Trophoblast cell (in vitro differentiated cells and primary cell): ENCODE measurements around the gene GLI2.

Experiments used
- DNase-seq, 2 donors: peaks; one replicate each; pipeline ENCODE4 v3.0.0-alpha.2; 2016
- H2AFZ ChIP-seq: 2 replicates; pipeline ENCODE4 v1.6.1; 2013; ENCODE audit warnings: low read length, moderate library complexity, mild to moderate bottlenecking; ENCODE audit not compliant: insufficient read depth, poor library complexity
- H2AK5ac ChIP-seq: 2 replicates; pipeline ENCODE4 v1.6.1; 2013; ENCODE audit warnings: mild to moderate bottlenecking, low read length
- H2BK120ac ChIP-seq: 2 replicates; pipeline ENCODE4 v1.6.1; 2013; ENCODE audit warnings: low read length, mild to moderate bottlenecking, moderate library complexity; ENCODE audit not compliant: insufficient read depth, poor library complexity
- H2BK12ac ChIP-seq: 2 replicates; pipeline ENCODE4 v1.6.1; 2013; ENCODE audit warnings: mild to moderate bottlenecking, low read length, moderate library complexity
- H2BK5ac ChIP-seq: 2 replicates; pipeline ENCODE4 v1.6.1; 2013; ENCODE audit warnings: low read length, low read depth, moderate library complexity, mild to moderate bottlenecking; ENCODE audit not compliant: poor library complexity
- H3K14ac ChIP-seq: 2 replicates; pipeline ENCODE4 v1.6.1; 2013; ENCODE audit warnings: mild to moderate bottlenecking, low read length
- H3K18ac ChIP-seq: 2 replicates; pipeline ENCODE4 v1.6.1; 2013; ENCODE audit warnings: mild to moderate bottlenecking, low read length
- H3K23ac ChIP-seq: 2 replicates; pipeline ENCODE4 v1.6.1; 2013; ENCODE audit warnings: low read length
- H3K27ac ChIP-seq: 2 replicates; pipeline ENCODE4 v1.5.1; 2013; ENCODE audit warnings: low read depth, mild to moderate bottlenecking, inconsistent platforms, low read length, moderate library complexity
- H3K27me3 ChIP-seq: 2 replicates; pipeline ENCODE4 v1.6.1; 2013; ENCODE audit warnings: inconsistent platforms, mild to moderate bottlenecking, low read length, moderate library complexity; ENCODE audit not compliant: insufficient read depth
- H3K36me3 ChIP-seq, 2 experiments: 1 replicate in 1 of 2; 2 replicates in 1 of 2; pipeline ENCODE4 v1.6.1; 2013; ENCODE audit warnings: low read length in 2 of 2, mild to moderate bottlenecking in 2 of 2, moderate library complexity in 1 of 2; ENCODE audit not compliant: insufficient read depth in 2 of 2, control insufficient read depth in 1 of 2
- H3K4ac ChIP-seq: 2 replicates; pipeline ENCODE4 v1.6.1; 2013; ENCODE audit warnings: low read depth, mild to moderate bottlenecking, low read length, moderate library complexity
- H3K4me1 ChIP-seq, 2 experiments: 1 replicate in 1 of 2; 2 replicates in 1 of 2; pipeline ENCODE4 v1.6.1; 2013; ENCODE audit warnings: low read length in 2 of 2, mild to moderate bottlenecking in 2 of 2, moderate library complexity in 1 of 2; ENCODE audit not compliant: insufficient read depth in 2 of 2, control insufficient read depth in 1 of 2
- H3K4me2 ChIP-seq: 2 replicates; pipeline ENCODE4 v1.6.1; 2013; ENCODE audit warnings: inconsistent platforms, mild to moderate bottlenecking, low read length, moderate library complexity
- H3K4me3 ChIP-seq: 2 replicates; pipeline ENCODE4 v1.5.1; 2013; ENCODE audit warnings: mild to moderate bottlenecking, low read depth, low read length, inconsistent platforms
- H3K79me1 ChIP-seq: one replicate; pipeline ENCODE4 v1.6.1; 2013; ENCODE audit warnings: low read length
- H3K79me2 ChIP-seq: 2 replicates; pipeline ENCODE4 v1.6.1; 2013; ENCODE audit warnings: low read length, mild to moderate bottlenecking; ENCODE audit not compliant: control insufficient read depth, insufficient read depth, poor library complexity
- H3K9ac ChIP-seq: 2 replicates; pipeline ENCODE4 v1.6.1; 2013; ENCODE audit warnings: mild to moderate bottlenecking, low read length
- H3K9me3 ChIP-seq: 2 replicates; pipeline ENCODE4 v1.6.1; 2013; ENCODE audit warnings: low read depth, mild to moderate bottlenecking, control low read depth, inconsistent platforms, low read length; ENCODE audit not compliant: insufficient read depth
- H4K12ac ChIP-seq: 2 replicates; pipeline ENCODE4 v1.6.1; 2013; ENCODE audit warnings: low read depth, mild to moderate bottlenecking, low read length, moderate library complexity
- H4K8ac ChIP-seq: 2 replicates; pipeline ENCODE4 v1.6.1; 2013; ENCODE audit warnings: low read depth, mild to moderate bottlenecking, low read length, moderate library complexity
- H4K91ac ChIP-seq: one replicate; pipeline ENCODE4 v1.6.1; 2013; ENCODE audit warnings: low read depth, mild to moderate bottlenecking, low read length, moderate library complexity
- WGBS: extraction: QIAGEN DNeasy Blood & Tissue Kit; methylation state at CpG from one replicate; pipeline ENCODE4 v1.1.7; 2013; ENCODE audit warnings: missing lambda C conversion rate; ENCODE audit not compliant: insufficient read length, insufficient coverage; ENCODE audit errors: extremely low coverage; 5-methylcytosine and 5-hydroxymethylcytosine counted together

GLI2 gene

GRCh38 chr2:120779781-120780283, 44.2 kb downstream of the GLI2 start:
- Histone ChIP-seq H3K9ac (no peak overlapping the region), H3K4me3 (no peak overlapping the region), H3K18ac (no peak overlapping the region), H3K27me3 (no peaks in the 10 kb centered on the region), H3K4ac (no peak overlapping the region), H3K27ac (peak overlapping the region; percentile 49), H2AFZ (no peak overlapping the region), H4K12ac (no peak overlapping the region), H4K91ac (peak overlapping the region; percentile 3), H2AK5ac (no peak overlapping the region), H2BK12ac (no peak overlapping the region), H4K8ac (no peak overlapping the region), H2BK5ac (no peak overlapping the region), H3K36me3 (no peaks in the 10 kb centered on the region), H3K4me2 (peak overlapping the region; percentile 11), H3K14ac (no peak overlapping the region), H2BK120ac (no peak overlapping the region), H3K9me3 (peaks cover 2% of the 10 kb centered on the region), H3K79me1 (no peaks in the 10 kb centered on the region), H3K79me2 (no peaks in the 10 kb centered on the region), H3K4me1 (peaks cover 8 to 19% of the 10 kb centered on the region in 2 experiments), H3K23ac (no peak overlapping the region)
- DNase-seq, result peak in 1 of 2 donors; percentile 27
- no CpG with 5 or more reads among the region's 13 CpGs for WGBS

GRCh38 chr2:120780402-120780801, 44.7 kb downstream of the GLI2 start:
- Histone ChIP-seq H3K23ac (no peak overlapping the region), H3K36me3 (no peaks in the 10 kb centered on the region), H3K4me3 (no peak overlapping the region), H2BK5ac (no peak overlapping the region), H2BK12ac (no peak overlapping the region), H2AK5ac (no peak overlapping the region), H3K4me2 (peak overlapping the region; percentile 8), H3K79me1 (no peaks in the 10 kb centered on the region), H4K8ac (no peak overlapping the region), H4K91ac (no peak overlapping the region), H3K9ac (no peak overlapping the region), H3K9me3 (peaks cover 2% of the 10 kb centered on the region), H3K4ac (no peak overlapping the region), H3K4me1 (peaks cover 8 to 19% of the 10 kb centered on the region in 2 experiments), H3K27ac (peak overlapping the region; percentile 4), H2AFZ (no peak overlapping the region), H3K79me2 (no peaks in the 10 kb centered on the region), H2BK120ac (no peak overlapping the region), H3K27me3 (no peaks in the 10 kb centered on the region), H3K14ac (no peak overlapping the region), H4K12ac (no peak overlapping the region), H3K18ac (no peak overlapping the region)
- no peak for DNase-seq
- WGBS, result no CpG with 5 or more reads among the region's 7 CpGs

GRCh38 chr2:120783371-120783791, 47.7 kb downstream of the GLI2 start:
- no peak overlapping the region for H3K23ac ChIP-seq
- DNase-seq, result no peak
- no CpG with 5 or more reads among the region's 9 CpGs for WGBS

GRCh38 chr2:120783969-120784372, 48.3 kb downstream of the GLI2 start:
- no CpG with 5 or more reads among the region's 7 CpGs for WGBS
- no peak overlapping the region for H3K4me2 ChIP-seq
- no peak overlapping the region for H2AK5ac ChIP-seq
- H4K91ac ChIP-seq, result no peak overlapping the region
- H4K12ac ChIP-seq, result no peak overlapping the region
- no peak overlapping the region for H2BK12ac ChIP-seq
- no peaks in the 10 kb centered on the region for H3K9me3 ChIP-seq
- no peak overlapping the region for H2AFZ ChIP-seq
- no peak overlapping the region for H3K14ac ChIP-seq
- H2BK5ac ChIP-seq, result no peak overlapping the region
- no peaks in the 10 kb centered on the region for H3K79me2 ChIP-seq
- no peak overlapping the region for H3K4ac ChIP-seq
- no peak overlapping the region for H2BK120ac ChIP-seq
- H3K4me1 ChIP-seq, result peaks cover 8 to 22% of the 10 kb centered on the region in 2 experiments
- DNase-seq, result no peak
- no peak overlapping the region for H3K27ac ChIP-seq
- H3K18ac ChIP-seq, result no peak overlapping the region
- no peak overlapping the region for H3K4me3 ChIP-seq
- H3K23ac ChIP-seq, result no peak overlapping the region
- no peak overlapping the region for H3K9ac ChIP-seq
- H4K8ac ChIP-seq, result no peak overlapping the region
- no peaks in the 10 kb centered on the region for H3K79me1 ChIP-seq
- H3K27me3 ChIP-seq, result no peaks in the 10 kb centered on the region
- H3K36me3 ChIP-seq, result no peaks in the 10 kb centered on the region

More at GRCh38 chr2:120783371-120783791, 47.7 kb downstream of the GLI2 start:
- H3K79me1 ChIP-seq, result no peaks in the 10 kb centered on the region
- H2AK5ac ChIP-seq, result no peak overlapping the region
- H3K9ac ChIP-seq, result no peak overlapping the region
- H3K4ac ChIP-seq, result no peak overlapping the region
- H2AFZ ChIP-seq, result no peak overlapping the region
- no peak overlapping the region for H2BK5ac ChIP-seq
- H4K91ac ChIP-seq, result no peak overlapping the region
- H4K12ac ChIP-seq, result no peak overlapping the region
- no peaks in the 10 kb centered on the region for H3K79me2 ChIP-seq
- H3K36me3 ChIP-seq, result no peaks in the 10 kb centered on the region
- H3K27me3 ChIP-seq, result no peaks in the 10 kb centered on the region
- H3K27ac ChIP-seq, result no peak overlapping the region
- H3K4me3 ChIP-seq, result no peak overlapping the region
- H2BK120ac ChIP-seq, result no peak overlapping the region
- no peaks in the 10 kb centered on the region for H3K9me3 ChIP-seq
- no peak overlapping the region for H3K18ac ChIP-seq
- H3K4me1 ChIP-seq, result peaks cover 8 to 22% of the 10 kb centered on the region in 2 experiments
- H3K4me2 ChIP-seq, result no peak overlapping the region
- no peak overlapping the region for H3K14ac ChIP-seq
- no peak overlapping the region for H4K8ac ChIP-seq
- no peak overlapping the region for H2BK12ac ChIP-seq
